Measurements from ENCODE around the gene GRID1. TPM values are rescaled to one million over a fixed set of nuclear protein-coding genes. Genes with fewer than 3 reads are reported as not detected.

The GRID1 gene
- total and polyA plus RNA-seq, 10 donors = 0.06 to 0.42 (median 0.15) TPM; not detected in 4

DNA sequence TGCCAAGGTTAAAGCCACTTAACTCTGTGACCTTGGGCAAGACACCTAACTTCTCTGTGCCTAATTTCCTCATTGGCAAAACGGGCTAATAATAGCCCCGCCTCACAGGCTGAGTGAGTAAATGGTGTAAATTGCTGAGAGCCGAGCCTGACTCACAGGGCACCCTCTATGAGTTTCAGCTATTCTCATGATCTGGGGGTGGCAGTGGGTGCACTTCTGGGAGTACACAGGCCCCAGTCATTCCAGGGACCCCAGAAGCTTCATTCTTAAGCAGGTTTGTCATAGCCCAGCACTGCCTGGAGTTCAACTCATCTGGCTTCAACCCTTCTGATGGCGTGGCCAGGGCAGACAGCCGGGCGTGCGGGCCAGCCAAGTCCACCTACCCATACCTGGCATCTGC, 137.2 kb downstream of the GRID1 start:
- peaks cover 0 to 10% (median 0%) of the 10 kb centered on the region in 7 donors for H3K27me3 ChIP-seq (replicated peaks in 1 of 7)
- H3K4me3 ChIP-seq = no peak overlapping the region
- H3K36me3 ChIP-seq = no peaks in the 10 kb centered on the region
- TF ChIP-seq POLR2A (IDR thresholded peaks at IDR 0.05) (no peak), POLR2AphosphoS5 (IDR thresholded peaks at IDR 0.05) (no peak)
- TF ChIP-seq, protein P1, sequence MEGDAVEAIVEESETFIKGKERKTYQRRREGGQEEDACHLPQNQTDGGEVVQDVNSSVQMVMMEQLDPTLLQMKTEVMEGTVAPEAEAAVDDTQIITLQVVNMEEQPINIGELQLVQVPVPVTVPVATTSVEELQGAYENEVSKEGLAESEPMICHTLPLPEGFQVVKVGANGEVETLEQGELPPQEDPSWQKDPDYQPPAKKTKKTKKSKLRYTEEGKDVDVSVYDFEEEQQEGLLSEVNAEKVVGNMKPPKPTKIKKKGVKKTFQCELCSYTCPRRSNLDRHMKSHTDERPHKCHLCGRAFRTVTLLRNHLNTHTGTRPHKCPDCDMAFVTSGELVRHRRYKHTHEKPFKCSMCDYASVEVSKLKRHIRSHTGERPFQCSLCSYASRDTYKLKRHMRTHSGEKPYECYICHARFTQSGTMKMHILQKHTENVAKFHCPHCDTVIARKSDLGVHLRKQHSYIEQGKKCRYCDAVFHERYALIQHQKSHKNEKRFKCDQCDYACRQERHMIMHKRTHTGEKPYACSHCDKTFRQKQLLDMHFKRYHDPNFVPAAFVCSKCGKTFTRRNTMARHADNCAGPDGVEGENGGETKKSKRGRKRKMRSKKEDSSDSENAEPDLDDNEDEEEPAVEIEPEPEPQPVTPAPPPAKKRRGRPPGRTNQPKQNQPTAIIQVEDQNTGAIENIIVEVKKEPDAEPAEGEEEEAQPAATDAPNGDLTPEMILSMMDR (IDR thresholded peaks at IDR 0.05 in 8 of 11, conservative IDR thresholded peaks at IDR 0.05 in 3 of 11) = no peak
- H3K27ac ChIP-seq = no peak overlapping the region
- WGBS, 5 donors = 71 to 86% (median 81%) methylated on average over 7 of the region's 7 CpGs
- no peak for DNase-seq
- peaks cover 0 to 4% (median 0%) of the 10 kb centered on the region in 6 donors for H3K4me1 ChIP-seq
- H3K9me3 ChIP-seq = no peaks in the 10 kb centered on the region
- intact Hi-C loops (cut with DNase I; ENCODE audit: low total_unique reads) = no loop called here

DNA sequence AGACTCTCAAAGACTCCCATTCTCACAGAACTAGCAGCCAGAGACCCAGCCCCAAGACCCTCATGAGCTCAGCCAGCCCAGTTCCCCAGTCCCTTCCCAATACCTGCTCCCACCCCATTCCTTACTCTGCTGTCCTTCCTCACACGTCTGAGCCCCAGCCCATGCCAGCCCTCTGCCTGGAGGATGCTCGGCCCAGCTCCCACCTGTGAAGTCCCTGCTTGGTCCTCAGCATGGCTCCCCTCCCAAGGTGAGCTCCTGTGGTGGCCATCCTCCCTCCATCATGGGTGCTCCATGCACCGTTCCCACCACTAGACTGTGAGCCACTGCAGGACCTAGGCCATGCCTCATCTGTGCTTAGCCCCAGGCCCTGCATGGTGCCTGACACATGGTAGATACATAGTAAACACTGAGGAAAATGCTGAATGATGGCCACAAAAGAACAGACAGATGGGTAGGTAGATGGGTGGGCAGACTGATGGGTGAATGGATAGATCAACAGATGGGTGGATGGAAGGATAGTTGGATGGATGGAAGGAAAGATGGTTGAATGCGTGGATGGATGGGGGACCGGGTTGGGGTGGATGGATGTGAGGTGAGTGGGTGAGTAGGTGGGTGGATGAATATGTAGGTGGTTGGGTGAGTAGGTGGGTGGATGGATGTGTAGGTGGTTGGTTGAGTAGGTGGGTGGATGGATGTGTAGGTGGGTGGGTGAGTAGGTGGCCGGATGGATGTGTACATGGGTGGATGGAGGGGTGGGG, 138.9 kb downstream of the GRID1 start:
- no peaks in the 10 kb centered on the region for H3K9me3 ChIP-seq
- no peak overlapping the region for H3K4me3 ChIP-seq
- TF ChIP-seq POLR2AphosphoS5 (IDR thresholded peaks at IDR 0.05) (no peak), POLR2A (IDR thresholded peaks at IDR 0.05) (no peak)
- TF ChIP-seq, protein P1 (IDR thresholded peaks at IDR 0.05 in 8 of 11, conservative IDR thresholded peaks at IDR 0.05 in 3 of 11) = no peak
- H3K36me3 ChIP-seq = no peaks in the 10 kb centered on the region
- no peaks in the 10 kb centered on the region for H3K4me1 ChIP-seq
- WGBS, 5 donors = 77 to 83% (median 82%) methylated on average over 6 of the region's 6 CpGs
- no peak for DNase-seq
- intact Hi-C loops (cut with DNase I; ENCODE audit: low total_unique reads) = no loop called here
- no peaks in the 10 kb centered on the region for H3K27me3 ChIP-seq (replicated peaks in 1 of 7)
- no peak overlapping the region for H3K27ac ChIP-seq

DNA sequence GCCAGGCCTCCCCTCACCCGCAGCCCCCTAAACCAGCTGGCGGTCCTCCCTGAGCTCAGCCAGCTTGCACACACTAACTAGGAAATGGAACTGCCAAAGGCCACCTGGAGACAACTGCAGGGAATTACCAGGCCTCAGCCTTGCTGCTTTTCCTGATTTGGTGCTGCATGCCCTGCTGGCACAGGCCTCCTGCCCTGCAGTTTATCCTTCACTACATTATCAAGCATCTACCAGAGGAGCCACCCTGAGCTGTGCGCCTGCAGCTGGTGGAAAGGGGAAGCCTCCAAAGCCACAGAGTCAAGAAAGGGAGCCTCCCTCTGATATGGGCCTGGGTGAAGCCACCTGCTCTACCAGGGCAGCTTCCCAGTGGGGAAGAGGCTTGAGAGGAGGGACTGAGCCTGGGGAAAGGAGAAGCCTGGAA, 139.8 kb downstream of the GRID1 start:
- DNase-seq = no peak
- Histone ChIP-seq H3K27me3 (replicated peaks in 1 of 7) (no peaks in the 10 kb centered on the region), H3K27ac (no peak overlapping the region), H3K4me3 (no peak overlapping the region), H3K36me3 (no peaks in the 10 kb centered on the region), H3K4me1 (no peaks in the 10 kb centered on the region), H3K9me3 (no peaks in the 10 kb centered on the region)
- 41 to 73% (median 63%) methylated on average over 3 of the region's 3 CpGs for WGBS, 5 donors
- TF ChIP-seq POLR2AphosphoS5 (IDR thresholded peaks at IDR 0.05) = no peak
- TF ChIP-seq POLR2A (IDR thresholded peaks at IDR 0.05) = no peak
- TF ChIP-seq, protein P1 (IDR thresholded peaks at IDR 0.05 in 8 of 11, conservative IDR thresholded peaks at IDR 0.05 in 3 of 11) = no peak
- intact Hi-C loops (cut with DNase I; ENCODE audit: low total_unique reads) = no loop called here

DNA sequence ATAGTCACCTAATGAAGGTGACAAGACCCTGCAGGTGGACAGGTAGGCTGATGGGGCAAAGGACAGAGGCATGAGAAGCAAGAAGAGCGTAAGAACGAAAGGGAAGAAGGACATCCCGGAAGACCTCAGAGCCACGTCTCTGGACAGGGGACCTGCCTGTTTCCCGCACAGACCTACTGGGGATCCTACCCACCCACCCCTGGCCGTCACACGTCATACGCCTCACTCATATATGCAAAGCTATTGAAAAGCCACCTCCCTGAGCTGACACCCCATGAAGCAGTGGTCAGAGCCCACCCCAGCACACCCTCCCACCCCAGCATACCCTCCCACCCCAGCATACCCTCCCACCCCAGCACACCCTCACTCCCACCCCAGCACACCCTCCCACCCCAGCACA, 140.6 kb downstream of the GRID1 start:
- intact Hi-C loops (cut with DNase I; ENCODE audit: low total_unique reads) = no loop called here
- no peak for TF ChIP-seq POLR2AphosphoS5 (IDR thresholded peaks at IDR 0.05)
- TF ChIP-seq, protein P1 (IDR thresholded peaks at IDR 0.05 in 8 of 11, conservative IDR thresholded peaks at IDR 0.05 in 3 of 11) = no peak
- no peak for TF ChIP-seq POLR2A (IDR thresholded peaks at IDR 0.05)
- Histone ChIP-seq H3K4me1 (no peaks in the 10 kb centered on the region), H3K9me3 (no peaks in the 10 kb centered on the region), H3K27me3 (replicated peaks in 1 of 7) (peaks cover 0 to under 1% (median 0%) of the 10 kb centered on the region in 7 donors), H3K27ac (no peak overlapping the region), H3K36me3 (no peaks in the 10 kb centered on the region), H3K4me3 (no peak overlapping the region)
- 83 to 95% (median 88%) methylated on average over 8 of the region's 8 CpGs for WGBS, 5 donors
- no peak for DNase-seq
